ENCODE results near the gene SMAD6.

Gene SMAD6

DNA sequence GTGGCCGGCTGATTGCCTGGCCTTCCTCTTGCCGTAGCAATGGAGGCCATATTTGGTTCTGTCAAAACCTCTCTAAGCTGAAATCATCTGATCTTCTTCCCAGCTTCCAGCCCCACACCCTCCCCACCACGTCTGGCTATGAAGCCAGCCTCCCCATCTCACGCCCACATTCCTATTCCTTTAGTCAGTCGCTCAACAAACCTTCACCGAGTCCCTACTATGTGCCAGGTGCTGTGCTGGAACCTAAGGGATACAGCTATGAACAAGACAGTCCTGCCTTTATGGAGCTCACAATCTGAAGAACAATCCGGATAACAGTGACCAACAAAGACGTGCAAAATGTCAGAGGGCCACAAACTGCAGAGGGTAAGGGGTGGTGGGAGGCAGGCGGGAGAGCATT, 31.9 kb upstream of the SMAD6 start:
- Histone ChIP-seq H4K20me1 (ENCODE audit: insufficient read depth, low read length) (no peaks in the 10 kb centered on the region), H3K36me3 (replicated peaks; ENCODE audit: insufficient read depth, low read length) (no peaks in the 10 kb centered on the region), H2AFZ (ENCODE audit: low read length) (no peak overlapping the region), H3K4me2 (ENCODE audit: low read depth, low read length) (no peak overlapping the region), H3K79me2 (ENCODE audit: low read length) (no peaks in the 10 kb centered on the region), H3K27me3 (replicated peaks; ENCODE audit: insufficient read depth, low read length) (no peaks in the 10 kb centered on the region), H3K4me3 (ENCODE audit: low read length) (no peak overlapping the region), H3K9ac (ENCODE audit: low read length) (no peak overlapping the region), H3K9me3 (replicated peaks; ENCODE audit: insufficient read depth, low read length) (no peaks in the 10 kb centered on the region), H3K9me2 (replicated peaks; ENCODE audit: insufficient read depth, low read length) (no peaks in the 10 kb centered on the region), H3K4me1 (ENCODE audit: low read length) (no peaks in the 10 kb centered on the region), H3F3A (ENCODE audit: insufficient read depth, low read length) (no peaks in the 10 kb centered on the region), H3K27ac (ENCODE audit: low read length) (no peak overlapping the region)
- DNase-seq, result no peak
- TF ChIP-seq CTCF (IDR thresholded peaks at IDR 0.05; ENCODE audit: low read length) (no peak), EZH2 (optimal IDR thresholded peaks at IDR 0.05; ENCODE audit: low read depth, low read length) (no peak), EZH2phosphoT487 (IDR thresholded peaks at IDR 0.05; ENCODE audit: low read length) (no peak)

DNA sequence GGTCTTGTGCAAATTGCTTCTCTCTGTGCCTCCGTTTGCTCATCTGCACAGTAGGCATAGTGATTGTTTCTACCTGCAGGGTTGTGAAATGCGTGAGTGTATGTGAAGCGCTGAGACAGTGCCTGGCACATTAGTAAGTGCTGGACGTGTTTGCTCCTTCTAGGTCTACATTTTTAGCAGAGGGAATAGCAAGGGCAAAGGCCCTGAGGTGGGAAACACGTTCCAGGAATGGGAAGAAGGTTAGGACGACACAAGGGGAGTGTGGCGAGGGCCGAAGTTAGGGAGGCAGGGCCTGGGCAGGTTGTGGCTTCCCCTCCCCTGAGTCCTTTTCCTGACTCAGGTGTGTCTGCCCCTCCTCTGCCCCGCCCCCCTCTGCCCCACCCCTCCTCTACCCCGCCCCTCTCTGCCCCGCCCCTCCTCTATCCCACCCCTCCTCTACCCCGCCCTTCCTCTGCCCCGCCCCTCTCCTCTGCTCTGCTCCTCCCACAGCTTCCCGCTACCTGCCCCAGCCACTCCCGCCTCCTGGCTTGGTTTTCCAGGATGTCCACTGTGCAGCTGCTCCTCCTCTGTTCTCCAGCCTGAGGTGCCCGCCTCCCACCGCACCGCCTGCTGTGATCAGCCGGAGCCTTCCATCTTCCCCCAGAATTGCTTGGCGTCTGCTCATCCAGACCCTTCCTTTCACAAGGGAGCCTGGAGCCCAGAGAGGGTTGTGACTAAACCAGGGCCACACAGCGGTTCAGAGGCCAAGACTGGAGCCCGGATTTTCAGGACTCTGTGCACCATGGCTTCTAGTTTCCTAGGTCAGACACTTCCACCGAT, 31.1 kb upstream of the SMAD6 start:
- Histone ChIP-seq H3K4me1 (ENCODE audit: low read length) (no peaks in the 10 kb centered on the region), H3K27ac (ENCODE audit: low read length) (no peak overlapping the region), H3K9me3 (replicated peaks; ENCODE audit: insufficient read depth, low read length) (no peaks in the 10 kb centered on the region), H3K27me3 (replicated peaks; ENCODE audit: insufficient read depth, low read length) (no peaks in the 10 kb centered on the region), H3K9me2 (replicated peaks; ENCODE audit: insufficient read depth, low read length) (no peaks in the 10 kb centered on the region), H4K20me1 (ENCODE audit: insufficient read depth, low read length) (no peaks in the 10 kb centered on the region), H3K4me3 (ENCODE audit: low read length) (no peak overlapping the region), H3K4me2 (ENCODE audit: low read depth, low read length) (no peak overlapping the region), H2AFZ (ENCODE audit: low read length) (no peak overlapping the region), H3F3A (ENCODE audit: insufficient read depth, low read length) (no peaks in the 10 kb centered on the region), H3K9ac (ENCODE audit: low read length) (no peak overlapping the region), H3K36me3 (replicated peaks; ENCODE audit: insufficient read depth, low read length) (no peaks in the 10 kb centered on the region), H3K79me2 (ENCODE audit: low read length) (no peaks in the 10 kb centered on the region)
- no peak for TF ChIP-seq EZH2phosphoT487 (IDR thresholded peaks at IDR 0.05; ENCODE audit: low read length)
- TF ChIP-seq EZH2 (optimal IDR thresholded peaks at IDR 0.05; ENCODE audit: low read depth, low read length), result no peak
- TF ChIP-seq CTCF (IDR thresholded peaks at IDR 0.05; ENCODE audit: low read length), result no peak
- no peak for DNase-seq

GRCh38 chr15:66672867-66673266, 29.2 kb upstream of the SMAD6 start:
- H3K4me1 ChIP-seq (ENCODE audit: low read length), result no peaks in the 10 kb centered on the region
- no peak for TF ChIP-seq EZH2 (optimal IDR thresholded peaks at IDR 0.05; ENCODE audit: low read depth, low read length)
- TF ChIP-seq CTCF (IDR thresholded peaks at IDR 0.05; ENCODE audit: low read length), result no peak
- TF ChIP-seq EZH2phosphoT487 (IDR thresholded peaks at IDR 0.05; ENCODE audit: low read length), result no peak
- no peaks in the 10 kb centered on the region for H3K36me3 ChIP-seq (replicated peaks; ENCODE audit: insufficient read depth, low read length)
- H3K4me2 ChIP-seq (ENCODE audit: low read depth, low read length), result no peak overlapping the region
- H4K20me1 ChIP-seq (ENCODE audit: insufficient read depth, low read length), result no peaks in the 10 kb centered on the region
- H3K9me3 ChIP-seq (replicated peaks; ENCODE audit: insufficient read depth, low read length), result no peaks in the 10 kb centered on the region
- H2AFZ ChIP-seq (ENCODE audit: low read length), result no peak overlapping the region
- no peak for DNase-seq
- H3K27me3 ChIP-seq (replicated peaks; ENCODE audit: insufficient read depth, low read length), result no peaks in the 10 kb centered on the region
- H3K4me3 ChIP-seq (ENCODE audit: low read length), result no peak overlapping the region
- no peak overlapping the region for H3K27ac ChIP-seq (ENCODE audit: low read length)
- H3F3A ChIP-seq (ENCODE audit: insufficient read depth, low read length), result no peaks in the 10 kb centered on the region
- H3K79me2 ChIP-seq (ENCODE audit: low read length), result no peaks in the 10 kb centered on the region
- no peak overlapping the region for H3K9ac ChIP-seq (ENCODE audit: low read length)
- H3K9me2 ChIP-seq (replicated peaks; ENCODE audit: insufficient read depth, low read length), result no peaks in the 10 kb centered on the region

All from MM.1S (cell line).